ENCODE measurements around the gene FGG. TPM values are rescaled to one million over a fixed set of nuclear protein-coding genes. Genes with fewer than 3 reads are reported as not detected.

The FGG gene
- total and polyA plus RNA-seq, 2 of the 13 experiments (the other 11 are each of a cell fraction or from before 2014, with no cell fraction given) = 1,037 to 2,423 TPM

GRCh38 chr4:154559494-154560418 is 52.7 kb downstream of the FGG start (continued):
- no peak for TF ChIP-seq SNAI1 (CRISPR knock-in tag; IDR thresholded peaks at IDR 0.05; ENCODE audit: borderline replicate concordance)
- TF ChIP-seq NFYC (CRISPR knock-in tag; IDR thresholded peaks at IDR 0.05) = peak; percentile 38; the same call in 1 of the 2 replicates
- no peak for TF ChIP-seq GLMP (CRISPR knock-in tag; IDR thresholded peaks at IDR 0.05; ENCODE audit: borderline replicate concordance)
- peak; percentile 81 for TF ChIP-seq FOXK2 (IDR thresholded peaks at IDR 0.05)
- TF ChIP-seq PAF1 (CRISPR knock-in tag; IDR thresholded peaks at IDR 0.05) = no peak
- TF ChIP-seq HIVEP1 (CRISPR knock-in tag; IDR thresholded peaks at IDR 0.05) = no peak
- TF ChIP-seq POLR2G (IDR thresholded peaks at IDR 0.05; ENCODE audit: low read depth, low read length) = no peak
- no peak for TF ChIP-seq ZMYM2 (CRISPR knock-in tag; IDR thresholded peaks at IDR 0.05)
- TF ChIP-seq ZNF740 (CRISPR knock-in tag; IDR thresholded peaks at IDR 0.05) = no peak
- TF ChIP-seq ZNF543 (CRISPR knock-in tag; IDR thresholded peaks at IDR 0.05) = no peak
- no peak for TF ChIP-seq NFAT5 (CRISPR knock-in tag; IDR thresholded peaks at IDR 0.05)
- TF ChIP-seq PBX2 (CRISPR knock-in tag; IDR thresholded peaks at IDR 0.05) = peak; percentile 59; the same call in 1 of the 2 replicates
- peak; percentile 88; the same call in 1 of the 2 replicates for TF ChIP-seq KDM3A (CRISPR knock-in tag; IDR thresholded peaks at IDR 0.05; ENCODE audit: low read depth)
- no peak for TF ChIP-seq ZFP62 (CRISPR knock-in tag; IDR thresholded peaks at IDR 0.05)
- peak; percentile 80 for TF ChIP-seq KDM6A (CRISPR knock-in tag; IDR thresholded peaks at IDR 0.05; ENCODE audit: low read depth)
- TF ChIP-seq MATR3 (CRISPR knock-in tag; IDR thresholded peaks at IDR 0.05) = no peak
- no peak for TF ChIP-seq POLR2A (IDR thresholded peaks at IDR 0.05; ENCODE audit: insufficient read depth in 1 of 2, low read depth in 2 of 2, low read length in 2 of 2)
- peak; percentile 17; the same call in 1 of the 2 replicates for TF ChIP-seq ZNF317 (CRISPR knock-in tag; IDR thresholded peaks at IDR 0.05)
- peak; percentile 64 for TF ChIP-seq HOMEZ (CRISPR knock-in tag; IDR thresholded peaks at IDR 0.05; ENCODE audit: low read depth)
- peak; percentile 6; the same call in 1 of the 2 replicates for TF ChIP-seq ZNF124 (CRISPR knock-in tag; IDR thresholded peaks at IDR 0.05)
- peak; percentile 99 for TF ChIP-seq ISL2 (CRISPR knock-in tag; IDR thresholded peaks at IDR 0.05)
- TF ChIP-seq ZNF136 (CRISPR knock-in tag; IDR thresholded peaks at IDR 0.05; ENCODE audit: low read depth) = no peak

Measured in HepG2 (cell line).